ENCODE results near the gene ZEB2.

The ZEB2 gene

GRCh38 chr2:144452169-144452988, 67.5 kb downstream of the ZEB2 start:
- DNase-seq (ENCODE audit: low spot score), result peak; percentile 53

DNA sequence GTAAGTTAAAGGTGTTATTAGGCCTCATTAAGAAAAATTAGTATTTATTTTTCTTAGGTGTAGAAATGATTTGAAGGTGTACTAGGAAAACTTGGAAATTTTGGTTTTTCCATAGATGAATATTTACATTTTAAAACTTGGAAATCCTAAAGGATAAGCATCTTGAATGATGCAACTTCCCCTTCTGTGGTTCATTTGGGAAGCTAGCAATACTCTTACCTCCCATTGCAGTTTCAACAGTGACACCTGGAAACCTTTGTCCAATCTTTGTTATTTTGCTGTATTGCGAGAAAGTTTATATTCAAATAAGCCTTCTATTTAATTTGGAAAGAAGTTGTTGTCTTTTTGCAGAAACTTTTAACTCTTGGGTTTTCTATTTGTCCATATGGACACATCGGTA, 68.5 kb downstream of the ZEB2 start:
- DNase-seq (ENCODE audit: low spot score), result no peak

DNA sequence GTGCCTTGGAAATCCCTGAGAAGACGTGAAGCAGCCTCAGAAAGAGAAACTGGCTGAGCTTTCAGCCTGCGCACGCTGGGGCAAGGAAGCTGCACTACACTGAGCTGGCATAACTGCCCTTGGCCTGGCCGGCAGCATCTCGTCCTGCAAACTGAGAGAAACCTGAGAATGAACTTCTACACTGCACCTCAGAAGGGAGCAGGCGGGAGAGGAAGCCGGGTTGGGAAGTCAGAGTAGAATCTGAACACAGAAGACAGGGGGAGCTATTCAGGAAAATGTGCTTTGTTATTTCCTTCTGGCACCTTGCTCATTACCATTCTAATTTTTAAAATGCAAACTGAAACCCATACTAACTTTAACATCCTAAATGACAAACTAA, 70.9 kb downstream of the ZEB2 start:
- no peak for DNase-seq (ENCODE audit: low spot score)

DNA sequence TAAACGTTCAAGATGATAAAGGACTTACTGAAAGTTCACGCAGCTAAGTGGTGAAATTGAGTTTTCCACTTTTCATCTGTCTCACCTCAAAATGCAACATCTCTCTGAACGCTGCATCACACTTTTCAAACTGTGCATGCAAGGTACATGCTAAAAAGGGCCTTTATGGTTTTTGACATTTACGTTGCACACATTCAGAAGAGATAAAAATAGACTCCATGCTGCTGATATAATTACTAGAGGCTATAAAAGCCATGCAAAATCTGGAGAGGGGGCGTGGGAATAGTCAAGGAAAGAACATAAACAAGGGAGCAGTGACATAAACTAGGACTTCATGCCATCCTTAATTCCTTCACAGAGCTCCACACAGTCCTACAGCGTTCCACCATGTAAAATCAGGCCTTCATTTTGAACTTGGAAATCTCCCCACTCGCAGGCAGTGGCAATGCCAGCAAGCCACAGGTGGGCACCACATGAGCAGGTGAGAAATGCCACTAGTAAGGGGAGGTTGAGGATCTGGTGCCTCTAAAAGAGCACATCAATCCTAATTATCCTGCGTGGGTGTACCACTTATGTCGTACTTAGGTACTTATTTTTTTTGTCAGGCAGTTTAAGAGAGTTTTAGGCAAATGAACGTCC, 71.4 kb downstream of the ZEB2 start:
- no peak for DNase-seq (ENCODE audit: low spot score)

DNA sequence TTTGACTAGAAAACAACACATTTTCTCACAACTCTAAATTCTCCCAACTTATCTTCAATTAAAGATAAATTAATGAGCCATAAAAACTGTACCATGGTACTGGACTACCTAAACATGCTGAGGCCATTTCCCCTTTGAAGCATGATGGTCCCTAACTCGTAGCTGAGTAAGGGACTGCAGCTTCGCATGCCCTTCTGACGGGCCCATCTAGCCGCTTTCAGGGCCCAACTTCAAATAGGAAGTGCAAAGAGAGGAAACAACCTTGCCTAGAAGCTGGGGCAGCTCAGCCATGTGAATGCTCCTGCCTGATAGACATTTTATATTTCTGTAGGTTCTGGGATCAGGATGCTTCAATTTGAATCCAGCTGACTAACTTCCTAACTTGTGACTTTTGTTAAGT, 72.4 kb downstream of the ZEB2 start:
- no peak for DNase-seq (ENCODE audit: low spot score)

GRCh38 chr2:144446136-144446535, 73.8 kb downstream of the ZEB2 start:
- DNase-seq (ENCODE audit: low spot score), result no peak

DNA sequence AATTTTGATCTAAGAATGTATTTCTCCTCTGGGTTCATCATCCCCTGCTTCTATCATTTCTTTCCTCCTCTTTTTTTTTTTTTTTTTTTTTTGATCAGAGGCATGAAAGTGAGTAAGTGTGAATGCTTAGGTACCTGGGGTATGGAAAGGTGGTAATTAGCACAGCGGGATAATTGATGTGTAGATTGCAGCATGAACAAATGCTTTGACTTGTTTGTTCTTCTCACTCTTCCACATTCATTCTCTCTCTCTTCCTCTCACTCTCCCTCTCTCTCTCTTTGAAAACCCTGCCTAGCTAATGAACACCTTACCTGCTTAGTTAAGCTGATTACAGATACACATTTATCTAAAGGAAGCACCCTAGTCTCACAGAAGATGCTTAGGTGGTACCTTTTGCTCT, 74.7 kb downstream of the ZEB2 start:
- DNase-seq (ENCODE audit: low spot score), result no peak

DNA sequence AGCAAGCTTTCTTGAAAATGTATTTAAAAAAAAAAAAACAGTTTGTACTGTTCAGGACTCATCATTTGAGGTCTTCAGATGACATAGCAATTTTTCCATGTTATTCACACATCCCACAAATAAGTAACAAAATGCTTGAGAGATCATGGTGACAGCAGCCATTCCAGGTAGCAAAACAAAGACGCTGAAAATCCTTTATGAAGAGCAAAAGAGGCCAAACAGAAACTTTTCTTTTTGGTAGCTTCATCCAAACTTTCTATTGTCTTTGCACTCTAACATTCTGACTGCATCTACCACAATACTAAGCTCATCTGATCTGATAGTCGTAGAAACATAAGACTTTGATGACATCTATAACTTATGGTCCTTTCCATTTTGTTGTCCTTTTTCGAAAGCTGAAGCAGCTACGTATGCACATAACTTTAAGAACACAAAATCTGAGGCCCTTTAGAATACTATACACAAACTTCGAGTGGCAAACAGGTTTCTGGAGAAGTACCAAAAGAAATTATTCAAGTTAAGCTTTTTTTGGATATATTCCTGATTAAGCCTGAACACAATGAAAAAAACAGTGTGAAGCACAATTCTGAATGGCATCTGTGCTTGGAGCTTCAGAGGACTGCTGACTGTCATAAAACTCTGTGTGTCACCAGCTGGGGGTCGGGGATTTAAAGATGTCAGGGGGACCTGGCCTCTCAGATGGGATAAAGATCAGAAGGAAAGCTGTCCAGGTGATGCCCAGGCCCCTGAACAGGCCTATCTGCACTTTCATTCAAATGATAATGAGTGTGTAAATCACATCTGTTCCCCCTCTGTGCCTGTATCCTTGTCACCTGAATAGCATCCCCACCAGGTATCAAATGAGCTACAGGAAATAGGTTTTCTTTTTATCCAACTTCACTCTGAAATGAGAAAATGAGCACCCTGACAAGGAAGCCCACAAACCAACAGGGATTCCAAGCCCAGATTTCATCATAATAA, 75.8 kb downstream of the ZEB2 start:
- DNase-seq (ENCODE audit: low spot score), result no peak

DNA sequence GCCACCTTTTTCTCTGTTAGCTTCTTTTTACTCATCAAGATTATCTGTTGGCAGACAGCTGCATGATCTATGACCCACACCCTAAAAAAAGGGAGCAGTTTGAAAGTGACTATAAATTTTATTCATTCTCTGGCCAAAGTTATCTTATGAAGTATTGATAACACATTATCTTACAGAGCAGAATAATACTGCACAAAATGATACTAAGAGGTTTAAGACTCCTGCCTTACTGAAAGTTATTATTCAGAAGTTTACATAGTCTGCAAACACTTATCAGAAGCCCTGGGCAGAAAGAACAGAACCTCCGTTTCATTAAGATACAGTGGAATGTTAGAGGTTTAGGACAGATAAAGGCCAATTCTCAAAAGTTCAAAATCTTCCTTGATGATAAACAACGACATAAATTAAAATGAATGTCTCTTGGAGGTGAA, 78.2 kb downstream of the ZEB2 start:
- no peak for DNase-seq (ENCODE audit: low spot score)

DNA sequence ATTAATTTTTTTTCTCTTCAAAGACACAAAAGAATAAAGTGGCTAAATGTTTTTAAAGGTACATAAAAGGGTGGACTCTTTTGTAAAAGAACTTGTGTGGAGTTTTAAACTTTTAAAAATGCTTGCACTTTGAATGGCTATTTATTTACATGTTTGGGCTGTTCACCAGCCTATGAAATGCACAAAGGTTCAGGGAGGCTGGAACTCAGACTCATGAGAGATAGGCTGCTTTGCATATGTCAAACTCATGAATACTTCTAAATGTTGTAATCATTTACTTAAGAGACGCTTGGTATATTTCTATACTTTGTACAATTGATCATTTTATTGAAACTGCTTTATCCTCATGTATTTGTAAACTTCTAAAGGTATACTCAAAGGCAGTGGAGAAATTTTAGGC, 79.9 kb downstream of the ZEB2 start:
- DNase-seq (ENCODE audit: low spot score), result no peak

DNA sequence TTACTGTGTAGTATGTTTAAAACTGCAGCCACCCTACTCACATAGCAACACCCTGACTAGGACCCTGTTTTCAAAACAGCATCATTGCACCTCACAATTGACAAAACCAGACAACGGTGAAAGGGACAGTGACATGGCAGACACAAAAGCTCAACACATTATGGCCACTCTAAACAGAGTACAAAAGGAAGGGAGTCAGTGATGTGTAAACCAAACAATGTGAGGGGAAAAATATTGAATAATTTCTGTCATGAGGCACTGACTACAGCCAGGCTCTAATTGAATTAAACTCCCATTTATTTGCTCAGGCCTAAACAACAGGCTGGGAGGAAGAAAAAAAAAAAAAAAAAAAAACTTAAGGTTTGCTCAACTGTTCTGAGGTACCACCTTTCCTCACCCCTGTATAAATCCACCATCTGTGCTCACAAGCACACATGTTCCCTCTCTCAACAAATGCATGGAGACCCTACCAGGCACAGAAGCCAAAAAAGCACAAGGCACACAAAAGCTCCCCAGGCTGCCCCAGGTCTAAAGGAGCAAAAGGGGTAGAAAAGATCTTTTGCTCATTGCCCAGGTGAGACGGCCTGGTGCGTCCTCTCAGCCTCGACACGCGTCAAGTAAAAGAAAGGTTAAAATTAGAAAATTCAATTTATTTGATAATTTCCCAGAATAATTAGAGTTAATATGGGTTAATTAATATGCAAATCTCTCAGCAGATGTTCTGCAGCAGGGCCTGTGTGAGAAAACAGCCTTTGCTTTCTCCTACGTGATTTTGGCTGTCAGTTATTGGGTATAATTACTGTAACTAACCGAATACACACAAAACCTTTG, 80.9 kb downstream of the ZEB2 start:
- peak; percentile 26 for DNase-seq (ENCODE audit: low spot score)

DNA sequence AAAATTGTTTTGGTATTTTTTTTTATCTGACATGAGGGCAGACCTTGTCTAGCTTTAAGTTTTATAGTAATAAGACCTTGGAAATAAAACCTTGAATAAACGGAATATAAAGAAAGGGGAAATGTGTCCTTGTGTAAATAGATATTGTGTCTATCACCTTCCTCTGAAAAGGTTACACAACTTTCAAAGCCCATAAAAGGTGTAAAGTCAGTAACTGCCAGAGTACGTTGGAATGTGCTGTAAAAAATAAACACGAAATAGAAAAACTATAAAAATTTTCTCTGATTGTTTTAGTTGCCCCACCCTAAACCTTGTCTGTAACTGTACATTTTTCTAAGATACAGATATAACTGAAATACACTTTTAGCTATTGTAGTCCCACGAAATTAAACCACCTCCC, 82.3 kb downstream of the ZEB2 start:
- DNase-seq (ENCODE audit: low spot score), result no peak

DNA sequence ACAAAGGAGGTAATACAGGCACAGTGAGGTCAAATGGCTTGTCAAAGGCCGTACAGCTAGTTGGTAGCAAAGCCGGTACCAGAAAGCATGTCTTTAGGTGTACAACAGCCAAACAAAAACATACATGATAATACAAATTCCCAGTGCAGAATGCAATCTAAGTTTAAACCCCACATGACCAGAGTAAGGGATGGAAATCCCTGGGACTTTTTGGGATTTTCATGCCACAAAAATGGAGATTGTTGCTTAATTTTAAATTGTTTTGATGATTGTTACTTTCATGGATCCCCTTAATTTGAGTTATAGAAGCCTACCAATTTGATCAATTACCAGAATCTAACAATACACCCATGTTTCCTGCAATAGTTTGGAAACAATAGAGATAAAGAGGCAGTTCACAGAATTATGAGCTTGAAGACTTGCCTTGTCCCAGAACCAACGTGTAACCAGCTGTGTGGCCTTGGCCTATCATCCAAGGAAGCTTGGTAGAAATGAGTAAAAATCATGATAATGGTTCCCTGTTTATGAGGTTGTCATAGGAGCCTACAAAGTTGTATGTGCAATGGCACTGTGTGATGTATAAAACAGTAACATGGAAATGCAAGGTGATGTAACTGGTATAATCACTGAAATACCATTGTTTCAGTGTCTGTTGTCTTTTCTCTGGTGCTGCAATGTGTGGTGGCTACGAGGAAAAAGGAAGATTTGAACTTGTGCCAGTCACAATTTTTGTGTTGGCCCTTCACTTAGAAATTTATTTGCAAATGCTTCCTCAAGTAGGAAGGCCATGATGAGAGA, 85.3 kb downstream of the ZEB2 start:
- DNase-seq (ENCODE audit: low spot score), result no peak

DNA sequence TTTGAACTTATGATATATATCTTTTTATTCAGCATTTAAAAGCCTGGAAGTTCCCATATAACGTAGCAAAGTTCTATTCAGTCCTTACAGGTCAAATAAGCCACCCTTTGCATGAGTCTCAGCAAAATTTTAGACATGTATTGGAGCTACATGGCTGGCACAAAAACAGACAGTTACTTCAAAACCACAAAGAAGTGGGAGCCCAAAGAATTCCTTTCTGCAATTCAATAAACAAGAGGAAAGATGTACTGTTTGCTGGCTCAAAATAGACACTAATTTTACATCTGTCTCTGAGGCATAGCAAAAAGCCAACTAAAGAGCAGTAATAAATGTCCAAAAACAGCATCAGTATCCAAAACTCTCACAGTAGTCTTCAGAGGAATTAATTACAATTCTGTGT, 87.0 kb downstream of the ZEB2 start:
- DNase-seq (ENCODE audit: low spot score), result no peak

- DNase-seq (ENCODE audit: low spot score), result no peak
Measured at GRCh38 chr2:144431998-144432397, 87.9 kb downstream of the ZEB2 start.

DNA sequence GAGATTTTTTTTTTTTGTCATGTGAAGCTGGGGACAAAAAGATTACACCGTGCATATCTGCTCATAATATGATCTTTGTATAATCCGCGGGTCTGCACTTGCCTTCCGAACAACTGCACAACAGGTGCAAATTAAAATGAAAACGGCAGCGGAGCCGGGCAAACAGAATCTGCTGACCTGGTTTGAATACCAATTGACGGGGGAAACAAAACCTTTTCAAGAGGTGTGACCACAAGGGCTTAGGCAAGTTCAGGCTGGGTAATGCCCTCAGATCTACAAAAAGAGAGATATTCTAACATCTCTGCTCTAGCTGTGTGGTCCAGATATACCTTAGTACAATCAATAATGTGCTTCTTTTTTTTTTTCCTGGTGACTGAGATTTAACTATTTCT, 88.5 kb downstream of the ZEB2 start:
- DNase-seq (ENCODE audit: low spot score), result no peak

DNA sequence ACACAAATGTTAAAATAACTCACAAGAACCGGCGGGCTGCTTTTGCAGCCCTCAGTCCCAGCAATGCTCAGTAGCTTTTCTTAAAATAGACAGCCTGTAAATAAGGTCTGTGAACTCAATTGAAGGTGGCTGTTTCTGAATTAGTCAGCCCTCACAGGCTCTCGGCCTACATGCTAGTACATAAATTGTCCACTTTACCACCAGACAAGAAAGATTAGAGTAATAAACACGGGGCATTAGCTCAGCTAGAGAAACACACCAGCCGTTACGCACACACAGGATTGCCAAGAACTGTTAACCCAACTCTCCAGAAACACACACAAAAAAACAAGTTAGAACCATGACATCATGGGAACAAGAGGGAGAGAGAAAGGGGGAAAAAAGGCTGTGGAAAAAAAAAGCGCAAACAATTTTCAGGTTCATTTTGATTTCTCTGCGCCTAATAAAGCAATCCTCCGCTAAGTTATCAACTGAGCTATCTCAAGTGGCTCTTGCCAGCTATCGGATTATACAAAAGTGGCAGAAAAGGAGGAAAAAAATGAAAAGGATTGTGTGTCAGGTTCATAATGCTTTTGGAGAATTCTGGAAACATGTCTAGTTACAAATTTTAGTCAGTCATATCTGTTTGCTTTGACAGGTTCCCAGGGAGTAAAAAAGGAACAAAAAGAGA, 89.1 kb downstream of the ZEB2 start:
- DNase-seq (ENCODE audit: low spot score), result peak; percentile 60

- DNase-seq (ENCODE audit: low spot score), result no peak
Measured at GRCh38 chr2:144429396-144430112, 90.4 kb downstream of the ZEB2 start.

GRCh38 chr2:144426981-144427479, 92.9 kb downstream of the ZEB2 start:
- DNase-seq (ENCODE audit: low spot score), result no peak
